Body of pancreas (tissue), 4 donors: ENCODE data around the gene QPCTL.

ENCODE experiments used
- CTCF ChIP-seq, 7 experiments: fragments of 450-650 bp in 4 of 7; fragments of 200-600 bp in 3 of 7; sonication (generic) in 3 of 7; IDR thresholded peaks; one replicate each; pipeline ENCODE4 v1.5.1; 2016 to 2019; ENCODE audit warnings: antibody characterized with exemption in 7 of 7
- POLR2A ChIP-seq, 3 donors: fragments of 450-650 bp; IDR thresholded peaks; one replicate each; pipeline ENCODE4 v1.6.1; 2016; ENCODE audit warnings: antibody characterized with exemption in 3 of 3, mild to moderate bottlenecking in 2 of 3

DNA sequence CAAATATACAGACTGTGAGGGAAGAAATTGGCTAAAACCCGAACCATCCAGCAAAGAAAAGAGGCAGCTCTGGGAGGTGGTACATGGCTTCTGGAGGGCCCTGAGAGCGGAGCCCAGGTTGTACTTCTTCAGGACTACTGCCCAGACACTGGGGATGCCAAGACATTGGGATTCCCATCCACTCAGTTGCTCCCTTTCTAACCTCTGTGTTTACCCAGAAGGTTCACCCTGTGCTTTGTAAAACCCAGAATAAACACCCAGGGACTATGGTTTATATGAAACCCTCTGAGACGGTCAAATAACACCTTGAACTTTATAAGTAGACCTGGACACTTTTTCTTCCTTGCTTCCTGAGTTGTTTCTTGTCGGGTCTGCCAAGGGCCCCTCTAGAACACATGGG, 50.5 kb downstream of the QPCTL start:
- TF ChIP-seq CTCF (IDR thresholded peaks at IDR 0.05) = no peak
- TF ChIP-seq POLR2A (IDR thresholded peaks at IDR 0.05) = no peak
